GM12873 (cell line): ENCODE results near the gene P2RX2.

Experiments
- CTCF ChIP-seq: IDR thresholded peaks from 2 replicates; pipeline ENCODE4 v1.5.1; 2012; ENCODE audit warnings: low read depth, mild to moderate bottlenecking, moderate library complexity, low read length, control low read depth; ENCODE audit not compliant: insufficient read depth; ENCODE audit errors: missing control alignments

P2RX2 gene

GRCh38 chr12:132605892-132606291, 12.7 kb upstream of the P2RX2 start:
- TF ChIP-seq CTCF: no peak

DNA sequence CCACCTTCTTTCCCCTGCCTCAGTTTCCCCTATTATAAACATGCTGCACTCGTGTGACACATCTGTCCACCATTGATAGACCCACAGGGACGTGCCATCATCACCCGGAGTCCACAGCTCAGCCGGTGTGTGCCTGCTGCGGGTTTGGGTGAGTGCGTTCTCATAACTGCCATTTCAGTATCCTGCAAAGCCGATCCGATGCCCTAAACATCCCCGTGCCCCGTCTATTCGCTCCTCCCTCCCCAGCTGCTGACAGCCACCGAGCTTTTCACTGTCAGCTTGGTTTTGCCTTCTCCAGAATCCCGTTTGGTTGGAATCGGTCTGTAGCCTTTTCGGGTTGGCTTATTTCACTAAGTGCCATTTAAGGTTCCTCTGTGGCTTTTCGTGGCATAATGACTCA, 12.1 kb upstream of the P2RX2 start:
- TF ChIP-seq CTCF: no peak

- no peak for TF ChIP-seq CTCF
Measured at GRCh38 chr12:132606927-132607326, 11.6 kb upstream of the P2RX2 start.

DNA sequence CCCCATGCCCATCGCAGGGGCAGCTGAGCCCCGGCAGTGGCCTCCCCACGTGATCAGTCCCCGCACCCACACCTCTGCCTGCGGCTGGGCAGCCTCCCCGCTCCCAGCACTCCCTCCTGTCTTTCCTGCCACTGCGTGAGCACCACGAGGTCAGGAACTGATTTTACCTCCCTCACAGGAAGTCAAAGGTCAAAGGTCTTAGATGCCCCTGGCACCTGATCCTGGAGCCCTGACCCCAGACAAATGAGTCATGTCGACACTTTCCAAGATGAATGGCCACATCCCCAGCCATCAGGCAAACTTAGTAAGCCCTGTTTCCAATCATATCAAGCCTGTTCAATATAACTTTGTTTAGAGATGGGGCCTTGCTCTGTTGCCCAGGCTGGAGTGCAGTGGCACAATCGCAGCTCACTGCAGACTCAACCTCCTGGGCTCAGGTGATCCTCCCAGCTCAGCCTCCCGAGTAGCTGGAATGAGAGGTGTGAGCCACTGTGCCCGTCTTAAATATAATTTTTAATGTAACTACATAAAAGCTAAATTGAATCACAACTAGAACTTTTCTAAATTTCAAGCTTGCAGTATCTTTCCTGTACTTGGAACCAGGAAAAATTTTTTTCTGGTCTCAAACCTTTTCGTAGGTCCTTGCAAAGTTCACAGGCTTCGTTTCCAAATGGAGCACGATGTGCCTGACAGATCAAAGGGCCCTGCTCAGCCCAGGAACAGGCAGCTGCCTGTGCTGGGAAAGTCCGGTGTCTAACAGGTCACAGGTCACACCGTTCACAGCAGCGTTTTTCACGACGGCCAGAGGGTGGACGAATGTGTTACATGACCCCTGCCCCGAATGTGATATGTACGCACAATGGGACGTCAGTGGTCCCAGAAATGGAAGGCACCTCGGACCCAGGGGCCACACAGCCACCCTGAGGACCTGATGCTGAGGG, 10.1 kb upstream of the P2RX2 start:
- no peak for TF ChIP-seq CTCF

GRCh38 chr12:132610051-132610759, 8.4 kb upstream of the P2RX2 start, which contains the start of gene LRCOL1:
LRCOL1 (minus strand) TSS chr12:132610582; CDS start chr12:132606251, 4,331 bp downstream.
- no peak for TF ChIP-seq CTCF

DNA sequence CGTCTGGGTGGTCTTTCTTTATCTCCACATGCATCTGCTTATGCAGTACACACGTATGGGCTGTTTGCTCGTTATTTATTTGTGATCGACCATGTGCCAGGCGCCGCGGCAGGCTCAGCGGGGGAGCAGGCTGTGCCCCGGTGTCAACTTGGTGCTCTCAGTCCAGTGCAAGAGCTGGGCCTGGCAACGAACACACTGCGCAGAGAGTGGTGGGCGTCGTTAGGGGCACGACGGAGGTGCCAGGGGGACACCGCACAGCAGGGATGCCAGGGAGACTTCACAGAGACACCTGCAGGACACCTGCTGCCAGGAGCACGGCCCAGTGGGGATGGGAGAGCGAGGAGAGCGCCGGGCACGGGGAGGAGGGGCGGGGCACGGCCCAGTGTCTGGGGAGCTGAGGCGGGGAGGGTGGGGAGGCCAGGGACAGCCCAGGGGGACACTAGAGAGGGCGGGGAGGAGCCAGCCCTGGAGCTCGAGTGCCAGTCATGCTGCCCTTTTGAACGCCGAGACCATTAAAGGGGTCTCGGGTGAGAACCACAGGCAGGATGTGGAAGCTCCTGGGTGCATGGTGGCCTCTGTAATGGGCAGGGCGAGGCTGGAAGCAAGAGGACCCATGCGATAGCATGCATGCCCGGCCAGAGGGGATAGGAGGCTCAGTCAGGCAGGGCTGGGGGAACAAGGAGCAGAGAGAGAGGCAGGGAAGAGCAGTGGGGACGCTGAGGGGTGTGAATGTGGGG, 7.5 kb upstream of the P2RX2 start:
- TF ChIP-seq CTCF: no peak
